Loucy (cell line): ENCODE results near the gene NHSL2.

Experiments
- H2AFZ ChIP-seq: fragments of 200-600 bp; sonication (generic); 2 replicates; pipeline ENCODE4 v1.6.0; 2016; ENCODE audit warnings: antibody characterized with exemption, mild to moderate bottlenecking, low read length, moderate library complexity
- H3F3A ChIP-seq: fragments of 200-600 bp; 2 replicates; pipeline ENCODE4 v1.6.0; 2016; ENCODE audit warnings: antibody characterized with exemption, low read depth, mild to moderate bottlenecking
- H3K27me3 ChIP-seq: fragments of 200-600 bp; sonication (generic); 2 replicates; pipeline ENCODE4 v1.6.1; 2014; ENCODE audit warnings: low read length, mild to moderate bottlenecking; ENCODE audit not compliant: insufficient read depth, poor library complexity, severe bottlenecking
- H3K36me3 ChIP-seq: fragments of 200-600 bp; sonication (generic); 2 replicates; pipeline ENCODE4 v1.6.1; 2016; ENCODE audit warnings: low read length; ENCODE audit not compliant: insufficient read depth
- H3K4me1 ChIP-seq: fragments of 200-600 bp; sonication (generic); 2 replicates; pipeline ENCODE4 v1.5.1; 2014; ENCODE audit warnings: low read length, mild to moderate bottlenecking; ENCODE audit not compliant: insufficient read depth, poor library complexity, severe bottlenecking
- H3K4me2 ChIP-seq: fragments of 200-600 bp; sonication (generic); 2 replicates; pipeline ENCODE4 v1.6.0; 2014; ENCODE audit warnings: antibody characterized with exemption, low read length, low read depth, mild to moderate bottlenecking; ENCODE audit not compliant: poor library complexity, severe bottlenecking
- H3K4me3 ChIP-seq: fragments of 200-600 bp; sonication (generic); 2 replicates; pipeline ENCODE4 v1.5.1; 2014; ENCODE audit warnings: low read length, mild to moderate bottlenecking, mixed read lengths; ENCODE audit not compliant: poor library complexity, severe bottlenecking
- H3K79me2 ChIP-seq: fragments of 200-600 bp; sonication (generic); 2 replicates; pipeline ENCODE4 v1.6.1; 2014; ENCODE audit warnings: low read length; ENCODE audit not compliant: insufficient read depth
- H3K9ac ChIP-seq: fragments of 200-600 bp; sonication (generic); 2 replicates; pipeline ENCODE4 v1.6.0; 2014; ENCODE audit warnings: mild to moderate bottlenecking, low read depth, low read length, moderate library complexity; ENCODE audit not compliant: poor library complexity, severe bottlenecking
- H3K9me2 ChIP-seq: fragments of 200-600 bp; sonication (generic); replicated peaks from 2 replicates; pipeline ENCODE4 v1.6.1; 2016; ENCODE audit warnings: low read depth, low read length, mixed read lengths
- H3K9me3 ChIP-seq: fragments of 200-600 bp; sonication (generic); 2 replicates; pipeline ENCODE4 v1.6.1; 2014; ENCODE audit warnings: mild to moderate bottlenecking, antibody characterized with exemption, low read length, low read depth; ENCODE audit not compliant: insufficient read depth
- H4K20me1 ChIP-seq: fragments of 200-600 bp; sonication (generic); 2 replicates; pipeline ENCODE4 v1.6.0; 2014; ENCODE audit warnings: antibody characterized with exemption, low read length, mild to moderate bottlenecking; ENCODE audit not compliant: insufficient read depth, poor library complexity, severe bottlenecking
- EZH2phosphoT487 ChIP-seq: fragments of 200-600 bp; IDR thresholded peaks from 2 replicates; pipeline ENCODE4 v1.6.1; 2018; ENCODE audit warnings: antibody characterized with exemption, mild to moderate bottlenecking, moderate library complexity, borderline replicate concordance
- TF ChIP-seq, protein P1 (sequence below): fragments of 200-600 bp; sonication (generic); conservative IDR thresholded peaks from 2 replicates; pipeline ENCODE4 v1.5.1; 2014; ENCODE audit warnings: mild to moderate bottlenecking, antibody characterized with exemption, low read length

NHSL2 gene

GRCh38 chrX:72102126-72102525 lies 191.5 kb downstream of the NHSL2 start:
- peaks cover 41% of the 10 kb centered on the region for H3K4me1 ChIP-seq
- no peaks in the 10 kb centered on the region for H3K9me3 ChIP-seq
- H3F3A ChIP-seq = no peaks in the 10 kb centered on the region
- no peaks in the 10 kb centered on the region for H3K9me2 ChIP-seq
- H3K4me2 ChIP-seq = peak overlapping the region; percentile 69
- peak overlapping the region; percentile 46 for H3K9ac ChIP-seq
- H3K4me3 ChIP-seq = peak overlapping the region; percentile 62
- H3K27me3 ChIP-seq = no peaks in the 10 kb centered on the region
- TF ChIP-seq, protein P1, sequence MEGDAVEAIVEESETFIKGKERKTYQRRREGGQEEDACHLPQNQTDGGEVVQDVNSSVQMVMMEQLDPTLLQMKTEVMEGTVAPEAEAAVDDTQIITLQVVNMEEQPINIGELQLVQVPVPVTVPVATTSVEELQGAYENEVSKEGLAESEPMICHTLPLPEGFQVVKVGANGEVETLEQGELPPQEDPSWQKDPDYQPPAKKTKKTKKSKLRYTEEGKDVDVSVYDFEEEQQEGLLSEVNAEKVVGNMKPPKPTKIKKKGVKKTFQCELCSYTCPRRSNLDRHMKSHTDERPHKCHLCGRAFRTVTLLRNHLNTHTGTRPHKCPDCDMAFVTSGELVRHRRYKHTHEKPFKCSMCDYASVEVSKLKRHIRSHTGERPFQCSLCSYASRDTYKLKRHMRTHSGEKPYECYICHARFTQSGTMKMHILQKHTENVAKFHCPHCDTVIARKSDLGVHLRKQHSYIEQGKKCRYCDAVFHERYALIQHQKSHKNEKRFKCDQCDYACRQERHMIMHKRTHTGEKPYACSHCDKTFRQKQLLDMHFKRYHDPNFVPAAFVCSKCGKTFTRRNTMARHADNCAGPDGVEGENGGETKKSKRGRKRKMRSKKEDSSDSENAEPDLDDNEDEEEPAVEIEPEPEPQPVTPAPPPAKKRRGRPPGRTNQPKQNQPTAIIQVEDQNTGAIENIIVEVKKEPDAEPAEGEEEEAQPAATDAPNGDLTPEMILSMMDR = no peak
- no peak for TF ChIP-seq EZH2phosphoT487
- H2AFZ ChIP-seq = no peak overlapping the region
- no peaks in the 10 kb centered on the region for H3K36me3 ChIP-seq
- no peaks in the 10 kb centered on the region for H3K79me2 ChIP-seq
- no peaks in the 10 kb centered on the region for H4K20me1 ChIP-seq

GRCh38 chrX:72102760-72103159 lies 192.1 kb downstream of the NHSL2 start:
- H3K4me1 ChIP-seq = peaks cover 41% of the 10 kb centered on the region
- no peaks in the 10 kb centered on the region for H3K79me2 ChIP-seq
- H3K9me2 ChIP-seq = no peaks in the 10 kb centered on the region
- no peak overlapping the region for H3K4me3 ChIP-seq
- no peaks in the 10 kb centered on the region for H3F3A ChIP-seq
- H3K9me3 ChIP-seq = no peaks in the 10 kb centered on the region
- H3K4me2 ChIP-seq = no peak overlapping the region
- no peak overlapping the region for H3K9ac ChIP-seq
- TF ChIP-seq, protein P1 = no peak
- TF ChIP-seq EZH2phosphoT487 = no peak
- H2AFZ ChIP-seq = no peak overlapping the region
- H4K20me1 ChIP-seq = no peaks in the 10 kb centered on the region
- H3K27me3 ChIP-seq = no peaks in the 10 kb centered on the region
- H3K36me3 ChIP-seq = no peaks in the 10 kb centered on the region

- Histone ChIP-seq H2AFZ (no peak overlapping the region), H3K4me2 (peak overlapping the region; percentile 50), H3K79me2 (no peaks in the 10 kb centered on the region)
These were observed 194.8 kb downstream of the NHSL2 start for GRCh38 chrX:72105436-72105835.

More at GRCh38 chrX:72105436-72105835, 194.8 kb downstream of the NHSL2 start:
- TF ChIP-seq EZH2phosphoT487 = no peak
- TF ChIP-seq, protein P1 = no peak
- Histone ChIP-seq H3K4me1 (peaks cover 36% of the 10 kb centered on the region), H3K27me3 (no peaks in the 10 kb centered on the region), H3K9ac (no peak overlapping the region), H3K4me3 (no peak overlapping the region), H3F3A (no peaks in the 10 kb centered on the region), H4K20me1 (no peaks in the 10 kb centered on the region), H3K9me2 (no peaks in the 10 kb centered on the region), H3K9me3 (no peaks in the 10 kb centered on the region), H3K36me3 (no peaks in the 10 kb centered on the region)
